Femur (tissue), 1 donor: ENCODE results near the gene CCDC201.
"Not testable (repeated sequence)": the region's sequence is repeated elsewhere in the genome, so short reads cannot be mapped to it uniquely, and the experiment has no call there.

ENCODE experiments used
- DNase-seq: peaks from one replicate; pipeline ENCODE4 v3.0.0-alpha.2; 2017

CCDC201 gene

DNA sequence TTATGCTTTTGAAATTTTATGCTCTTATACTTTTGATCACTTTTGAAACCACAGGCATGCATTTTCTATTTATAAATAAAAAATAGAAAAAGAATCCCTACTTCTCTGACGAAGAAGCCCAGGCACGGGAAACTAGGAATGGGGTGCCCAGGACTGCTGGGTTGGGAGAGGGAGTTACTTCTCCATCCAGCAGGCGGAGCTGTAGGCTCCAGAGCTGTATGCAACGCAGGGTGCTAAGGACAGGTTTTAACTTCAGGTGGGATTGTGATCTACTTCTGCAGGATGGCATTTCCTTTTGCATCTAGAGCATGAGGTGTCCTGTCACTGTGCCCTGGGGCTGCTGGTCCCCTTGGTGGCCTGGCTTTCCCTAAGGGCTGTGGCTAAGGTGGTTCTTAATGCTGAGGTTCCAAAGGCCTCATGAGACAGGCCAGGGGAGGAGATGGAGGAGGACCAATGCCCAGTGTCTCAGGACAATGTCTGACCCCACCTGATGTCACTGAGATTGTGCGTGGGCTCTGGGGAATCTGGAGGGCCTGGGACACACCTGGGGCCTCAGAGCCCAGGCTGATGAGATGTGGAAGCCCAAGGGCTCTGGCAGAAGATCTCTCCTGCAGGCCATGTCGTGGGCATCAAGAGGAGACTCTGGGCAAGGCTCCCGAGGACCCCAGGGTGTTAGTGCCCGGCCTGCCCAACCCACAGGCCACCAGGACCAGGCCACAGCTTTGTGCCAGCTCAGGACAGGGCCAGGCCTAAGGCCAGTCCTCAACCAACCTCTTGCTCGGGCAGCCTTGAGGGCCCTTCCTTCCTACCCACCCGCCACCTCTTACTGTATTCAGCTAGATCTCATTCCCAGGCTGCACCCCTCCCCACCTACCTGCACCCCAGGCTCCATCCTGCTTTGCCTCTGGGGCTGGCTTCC lies 507 bp downstream of the CCDC201 start:
- DNase-seq, result no peak

DNA sequence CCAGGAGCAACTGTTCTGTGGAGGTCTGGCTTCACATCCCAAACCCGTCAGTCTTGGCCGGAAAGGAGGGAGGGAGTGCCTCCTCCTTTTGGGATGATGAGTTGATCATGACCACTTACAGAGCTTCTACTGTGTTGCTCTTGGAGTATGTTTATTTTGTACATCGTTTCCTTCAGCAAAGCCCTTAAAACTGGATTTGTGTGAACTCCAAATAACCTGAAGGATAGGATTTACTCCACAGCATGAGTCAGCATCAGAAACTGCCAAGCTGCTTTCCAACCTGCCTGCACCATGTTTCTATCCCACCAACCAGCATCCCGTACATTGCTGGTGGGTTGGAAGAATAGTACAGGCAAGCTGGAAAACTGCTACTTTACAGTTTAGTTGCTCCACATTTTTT lies 3.5 kb downstream of the CCDC201 start:
- no peak for DNase-seq

DNA sequence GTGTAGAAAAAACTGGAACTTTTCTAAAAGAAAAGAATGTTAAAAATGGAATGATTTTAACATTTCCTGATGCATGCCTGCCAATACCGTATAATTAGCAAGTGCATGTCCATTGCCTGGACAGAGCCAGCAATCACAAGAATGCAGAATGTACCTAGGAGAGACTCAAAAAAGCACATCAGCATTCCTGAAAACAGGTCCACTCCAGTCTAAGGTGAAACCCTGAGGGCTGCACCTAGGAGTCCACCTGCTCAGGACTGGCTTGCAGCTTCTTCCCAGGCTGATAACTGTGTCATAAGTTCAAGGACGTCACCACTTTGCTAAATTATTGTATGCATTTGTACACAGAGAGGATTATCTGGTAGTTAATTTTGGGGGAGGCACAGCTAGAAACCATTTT lies 5.4 kb downstream of the CCDC201 start:
- no peak for DNase-seq

DNA sequence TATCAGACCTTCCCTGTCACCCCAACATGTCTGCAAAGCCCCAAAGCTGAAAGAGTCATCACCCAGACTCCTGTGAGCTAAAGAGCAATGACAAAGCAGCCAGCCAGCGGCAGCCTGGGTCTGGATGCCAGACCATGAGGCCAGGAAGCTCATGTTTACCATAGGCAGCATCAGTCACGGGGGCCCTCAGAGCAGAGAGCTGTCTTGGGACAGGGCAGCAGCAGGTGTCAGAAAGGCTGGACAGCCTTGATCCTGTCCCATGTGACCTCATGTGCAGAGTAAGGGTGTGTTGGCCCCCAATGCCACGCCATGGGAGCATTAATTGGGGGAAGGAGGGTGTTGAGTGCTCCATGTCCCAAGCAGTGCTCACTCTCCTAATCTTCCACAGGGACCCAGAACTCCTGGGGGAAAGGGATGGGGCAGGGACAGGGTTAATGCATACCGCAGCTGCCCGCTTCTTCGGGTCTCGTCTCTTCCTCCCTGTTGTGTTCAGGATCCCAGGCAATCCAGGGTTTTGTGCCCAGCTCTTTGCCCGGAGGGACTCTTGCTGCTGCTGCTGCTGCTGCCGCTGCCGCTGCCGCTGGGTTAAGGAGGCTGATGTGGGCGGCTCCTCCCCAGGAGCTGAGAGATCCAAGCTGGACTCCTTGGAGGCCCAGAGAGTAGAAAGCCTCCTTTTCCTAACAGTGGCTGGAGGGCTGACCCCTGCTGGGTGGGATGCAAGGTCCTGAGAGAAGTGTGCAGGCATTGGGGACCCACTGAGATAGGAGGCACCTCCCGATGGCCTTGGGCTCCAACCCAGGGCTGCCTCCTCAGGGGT lies 7.1 kb downstream of the CCDC201 start:
- no peak for DNase-seq

DNA sequence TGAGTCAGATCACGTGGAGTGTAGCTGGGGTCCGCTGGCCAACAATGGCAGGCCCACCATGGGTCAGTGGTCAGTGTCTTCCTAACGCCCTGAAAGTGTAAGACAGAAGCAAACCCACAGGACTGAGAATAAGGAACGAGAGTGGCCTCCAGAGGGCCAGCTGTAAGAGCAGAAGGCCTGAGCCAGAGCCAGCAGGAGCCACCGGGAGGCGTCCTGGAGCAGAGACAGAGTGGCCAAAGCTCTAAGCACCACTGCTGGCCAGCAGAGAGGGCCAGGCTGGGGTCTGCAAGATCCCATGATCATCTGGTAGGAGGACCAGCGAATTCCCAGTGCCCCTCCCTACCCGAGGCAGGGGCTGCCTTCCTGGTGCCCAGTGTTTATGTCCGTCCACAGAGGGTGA lies 9.2 kb downstream of the CCDC201 start:
- no peak for DNase-seq

DNA sequence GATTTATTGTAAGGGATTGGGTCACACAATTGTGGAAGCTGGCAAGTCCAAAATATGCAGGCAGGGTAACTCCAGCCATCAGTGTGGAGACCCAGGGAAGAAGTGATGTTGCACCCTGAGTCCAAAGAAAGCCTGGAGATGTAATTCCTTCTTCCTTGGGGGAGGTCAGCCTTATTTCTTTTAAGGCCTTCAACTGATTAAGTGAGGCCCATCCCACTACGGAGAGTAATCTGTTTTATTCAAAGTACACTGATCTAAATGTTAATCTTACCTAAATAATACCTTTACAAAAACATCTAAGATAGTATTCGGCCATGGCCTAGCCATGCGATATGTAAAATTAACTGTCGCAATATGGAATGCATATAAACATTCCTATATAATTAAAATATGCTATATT lies 16.0 kb downstream of the CCDC201 start:
- not testable (repeated sequence) for DNase-seq

DNA sequence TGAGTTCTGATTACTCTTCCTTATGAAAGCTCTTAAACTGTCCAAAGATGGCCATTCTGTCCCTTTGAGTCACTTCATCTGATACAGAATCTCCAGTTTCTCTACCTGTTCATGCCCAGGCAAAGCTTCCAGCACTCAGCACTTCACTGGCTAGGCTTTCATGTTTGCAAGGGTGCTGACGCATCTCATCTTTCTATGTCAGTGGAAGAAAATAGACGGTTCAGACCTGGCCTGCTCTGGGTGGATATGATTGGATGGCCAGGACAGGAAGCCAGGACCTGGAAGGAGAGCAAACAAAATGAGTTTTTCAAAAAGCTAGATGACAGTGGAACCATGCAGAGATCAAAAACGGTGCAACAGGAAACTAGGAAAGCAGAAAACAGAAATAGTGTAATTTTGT lies 17.2 kb downstream of the CCDC201 start:
- DNase-seq, result not testable (repeated sequence)

DNA sequence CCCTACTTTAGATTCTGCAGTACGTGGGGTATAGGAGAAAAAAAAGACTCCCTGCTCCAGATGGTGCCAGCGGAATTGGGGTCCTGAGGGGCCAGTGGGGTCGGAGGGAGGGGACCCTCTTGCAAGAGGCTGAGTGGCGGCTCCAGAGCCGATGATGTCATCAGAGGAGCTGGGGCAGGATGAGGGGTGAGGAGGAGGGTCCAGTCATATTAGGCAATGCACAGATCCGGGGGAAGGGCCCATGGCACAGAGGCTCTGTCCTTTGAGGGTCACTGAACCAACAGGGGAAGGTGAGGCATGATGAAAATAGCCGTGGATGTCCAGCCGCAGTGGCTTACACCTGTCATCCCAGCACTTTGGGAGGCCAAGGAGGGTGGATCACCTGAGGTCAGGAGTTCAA lies 19.4 kb downstream of the CCDC201 start:
- DNase-seq, result not testable (repeated sequence)

DNA sequence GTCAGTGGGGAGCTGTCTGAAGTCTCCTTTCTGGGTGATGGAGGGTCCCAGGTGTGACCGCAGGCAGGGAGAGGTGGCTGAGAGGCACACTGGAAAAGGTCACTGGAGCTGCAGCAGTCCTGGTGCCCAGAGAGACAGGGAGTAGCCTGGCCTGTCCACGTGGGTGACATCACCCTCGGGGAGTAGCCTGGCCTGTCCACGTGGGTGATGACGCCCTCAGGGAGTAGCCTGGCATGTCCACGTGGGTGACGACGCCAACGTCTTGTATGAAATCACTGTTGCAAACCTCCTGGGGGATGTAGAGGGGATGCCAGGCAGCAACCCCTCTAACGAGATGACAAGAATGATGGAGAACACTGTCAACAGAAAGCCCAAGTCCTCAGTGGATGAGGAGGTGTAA lies 19.9 kb downstream of the CCDC201 start:
- not testable (repeated sequence) for DNase-seq

DNA sequence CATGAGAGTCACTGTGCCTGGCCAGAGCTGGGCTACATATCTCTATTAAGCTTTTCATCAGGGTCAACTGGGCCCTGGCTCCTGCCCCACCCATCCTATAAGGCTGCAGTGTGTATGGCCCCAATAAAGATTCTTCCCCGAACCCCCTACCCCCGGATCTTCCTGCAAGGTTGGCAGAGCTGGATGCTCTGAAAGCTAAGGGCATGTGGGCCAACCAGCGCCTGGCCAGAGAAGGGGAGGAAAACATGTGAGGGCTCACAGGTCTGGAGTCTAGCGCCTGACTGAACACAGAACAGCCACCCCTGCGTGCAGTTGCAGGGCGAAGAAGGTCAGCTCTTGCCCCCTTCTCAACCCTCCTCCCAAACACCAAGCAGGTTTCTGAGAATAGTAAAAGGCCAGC lies 24.1 kb downstream of the CCDC201 start:
- DNase-seq, result not testable (repeated sequence)

DNA sequence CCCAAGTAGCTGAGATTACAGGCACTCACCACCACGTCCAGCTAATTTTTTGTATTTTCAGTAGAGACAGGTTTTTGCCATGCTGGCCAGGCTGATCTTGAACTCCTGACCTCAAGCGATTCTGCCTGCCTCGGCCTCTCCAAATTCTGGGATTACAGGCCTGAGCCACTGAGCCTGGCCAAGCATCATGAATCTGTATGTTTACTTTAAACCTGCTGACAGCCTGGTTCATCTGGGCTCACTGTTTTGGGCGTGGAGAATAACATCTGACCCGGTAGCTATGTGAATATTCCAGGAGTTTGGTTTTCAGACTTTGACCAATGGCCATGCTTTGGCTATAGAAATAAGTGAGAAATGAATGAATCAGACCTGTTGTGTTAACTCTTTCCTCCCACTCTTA lies 26.3 kb downstream of the CCDC201 start:
- not testable (repeated sequence) for DNase-seq

DNA sequence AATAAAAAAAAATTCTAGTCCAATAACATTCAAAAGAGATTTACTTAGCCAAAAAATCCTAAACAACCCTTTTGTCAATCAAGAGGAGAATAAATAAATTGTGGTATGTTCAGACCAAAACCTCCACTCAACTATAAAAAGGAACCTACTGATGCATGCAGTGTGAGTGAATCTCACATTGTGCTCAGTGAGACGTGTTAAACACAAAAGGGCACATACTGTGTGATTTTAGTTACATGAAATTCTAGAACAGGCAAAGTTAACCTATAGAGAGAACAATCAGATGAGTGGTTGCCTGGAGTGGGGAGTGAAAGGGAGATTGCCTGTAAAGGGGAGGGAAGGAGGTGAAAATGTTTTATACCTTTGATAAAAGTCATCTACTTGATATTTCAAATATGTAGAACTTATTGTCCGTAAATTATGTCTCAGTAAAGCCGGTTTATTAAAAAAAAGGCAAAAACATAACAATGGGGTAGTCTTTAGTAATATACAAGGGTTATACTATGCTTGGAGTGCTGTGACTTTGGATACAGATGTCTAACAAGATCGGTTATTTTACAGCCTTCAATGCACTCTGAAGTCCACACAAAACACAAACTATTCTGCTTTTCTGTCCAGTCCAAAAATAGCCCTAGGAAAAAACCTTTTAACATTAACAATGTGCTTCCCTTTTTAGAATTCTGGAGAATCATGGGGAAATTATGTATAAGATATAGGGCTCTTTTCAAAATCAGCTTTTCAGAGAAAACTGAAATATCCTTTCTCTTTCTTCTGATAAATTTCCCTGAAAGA lies 30.8 kb downstream of the CCDC201 start:
- DNase-seq, result not testable (repeated sequence)

DNA sequence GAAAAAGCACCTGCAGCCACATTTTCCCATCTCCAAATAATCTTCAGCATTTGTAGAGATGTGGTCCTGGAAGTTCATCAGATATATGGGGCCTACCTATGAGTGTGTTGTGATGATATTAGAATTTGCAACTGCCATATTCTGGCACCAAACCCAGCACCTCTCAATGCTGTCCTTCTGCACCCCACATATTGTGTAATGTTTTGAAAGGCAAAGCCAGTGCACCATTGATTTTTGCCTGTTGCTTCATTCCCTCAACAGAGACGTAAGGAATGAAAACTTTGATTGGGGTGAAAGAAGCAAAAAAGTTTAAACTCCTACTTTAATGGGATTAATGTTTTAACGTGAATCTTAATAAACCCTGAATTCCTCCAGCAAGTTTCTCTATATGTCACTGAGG lies 34.0 kb downstream of the CCDC201 start:
- not testable (repeated sequence) for DNase-seq

DNA sequence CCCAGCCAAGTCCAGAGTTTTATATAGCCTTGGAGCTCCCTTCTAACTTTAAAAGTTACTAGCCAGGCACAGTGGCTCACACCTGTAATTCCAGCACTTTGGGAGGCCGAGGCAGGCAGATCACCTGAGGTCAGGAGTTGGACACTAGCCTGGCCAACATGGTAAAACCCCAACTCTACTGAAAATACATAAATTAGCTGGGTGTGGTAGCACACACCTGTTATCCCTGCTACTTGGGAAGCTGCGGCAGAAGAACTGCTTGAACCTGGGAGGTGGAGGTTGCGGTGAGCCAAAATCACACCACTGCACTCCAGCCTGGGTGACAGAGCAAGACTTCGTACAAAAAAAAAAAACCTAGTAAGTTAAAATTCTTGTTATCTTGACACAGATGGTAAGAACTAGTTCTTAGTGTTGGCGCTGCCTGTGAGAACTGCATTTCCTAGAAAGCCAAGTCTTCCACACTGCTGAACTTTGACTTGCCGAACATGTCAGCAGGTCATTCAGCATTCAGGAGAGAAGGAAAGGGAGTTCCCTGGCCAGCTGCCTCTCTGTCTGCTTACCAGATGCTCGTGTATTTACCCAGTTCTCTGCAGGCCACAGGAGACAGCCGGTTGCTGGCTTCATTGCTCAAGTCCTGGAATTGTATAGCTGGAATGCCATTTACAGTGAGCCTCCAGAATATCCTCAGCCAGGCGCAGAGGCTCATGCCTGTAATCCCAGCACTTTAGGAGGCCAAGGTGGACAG lies 40.3 kb downstream of the CCDC201 start:
- DNase-seq, result peak; percentile 48

DNA sequence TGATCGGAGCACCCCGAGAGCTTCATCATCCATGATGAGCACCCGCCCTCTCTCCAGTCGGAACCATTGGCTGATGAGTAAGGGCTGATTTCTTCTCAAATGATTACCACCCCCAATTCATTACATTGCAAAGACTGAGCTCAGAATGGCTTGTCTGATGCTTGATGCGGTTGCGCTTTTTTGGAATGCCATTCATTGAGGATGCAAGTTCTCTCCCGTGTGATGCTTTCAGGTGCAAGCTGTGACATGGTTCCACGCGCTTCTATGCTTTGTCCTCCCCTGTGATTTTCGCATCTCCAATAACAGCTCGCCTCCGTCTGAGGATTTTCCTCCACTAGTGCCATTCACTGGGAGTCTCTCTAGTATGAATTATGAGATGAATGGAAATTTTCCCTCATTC lies 43.0 kb downstream of the CCDC201 start:
- not testable (repeated sequence) for DNase-seq

DNA sequence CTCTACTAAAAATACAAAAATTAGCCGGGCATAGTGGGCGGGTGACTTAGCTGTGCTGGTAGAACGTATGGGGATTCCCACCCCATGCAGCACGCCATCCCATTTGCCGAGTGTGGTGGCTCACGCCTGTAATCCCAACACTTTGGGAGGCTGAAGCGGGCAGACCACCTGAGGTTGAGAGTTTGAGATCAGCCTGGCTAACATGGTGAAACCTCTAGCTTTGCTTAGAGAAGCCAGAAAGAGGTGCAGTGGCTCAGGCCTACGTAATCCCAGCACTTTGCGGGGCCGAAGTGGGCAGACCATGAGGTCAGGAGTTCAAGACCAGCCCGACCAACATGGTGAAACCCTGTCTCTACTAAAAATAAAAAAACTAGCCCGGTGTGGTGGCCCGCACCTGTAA lies 45.2 kb downstream of the CCDC201 start:
- not testable (repeated sequence) for DNase-seq

DNA sequence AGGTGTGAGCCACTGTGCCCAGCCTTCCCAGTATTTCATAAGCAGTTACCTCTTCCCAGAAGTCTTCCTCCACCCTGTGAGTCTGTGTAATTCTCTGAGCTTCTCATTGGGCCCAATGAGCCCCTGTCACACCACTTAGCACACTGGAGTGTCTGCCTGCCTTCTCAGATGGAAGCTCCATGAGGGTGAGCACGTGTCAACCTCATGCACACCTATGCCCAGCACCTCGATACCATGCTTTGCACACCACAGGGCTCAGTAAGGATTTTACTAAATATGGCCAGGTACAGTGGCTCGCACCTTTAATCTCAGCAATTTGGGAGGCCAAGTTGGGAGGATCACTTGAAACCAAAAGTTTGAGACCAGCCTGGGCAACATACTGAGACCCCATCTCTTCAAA lies 46.3 kb downstream of the CCDC201 start:
- not testable (repeated sequence) for DNase-seq

DNA sequence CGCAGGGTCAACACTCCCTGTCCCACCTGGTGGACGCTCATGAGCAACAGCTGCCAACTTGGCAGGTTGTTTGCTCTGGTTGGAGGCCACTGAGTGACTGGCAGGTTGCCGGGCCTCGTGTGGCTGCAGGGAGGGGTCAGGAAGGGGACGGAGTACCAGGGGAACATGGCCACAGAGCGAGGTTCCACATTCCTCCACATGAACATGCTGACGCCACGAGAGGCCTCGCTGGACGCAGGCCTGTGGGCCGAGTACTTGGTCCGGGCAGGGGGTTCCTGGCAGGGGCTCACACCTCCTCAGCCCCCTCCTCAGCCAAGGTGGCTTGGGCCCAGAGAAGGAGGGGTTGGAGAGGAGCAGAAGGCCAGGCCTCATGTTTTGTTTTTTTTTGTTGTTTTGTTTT lies 54.1 kb downstream of the CCDC201 start:
- DNase-seq, result not testable (repeated sequence)

DNA sequence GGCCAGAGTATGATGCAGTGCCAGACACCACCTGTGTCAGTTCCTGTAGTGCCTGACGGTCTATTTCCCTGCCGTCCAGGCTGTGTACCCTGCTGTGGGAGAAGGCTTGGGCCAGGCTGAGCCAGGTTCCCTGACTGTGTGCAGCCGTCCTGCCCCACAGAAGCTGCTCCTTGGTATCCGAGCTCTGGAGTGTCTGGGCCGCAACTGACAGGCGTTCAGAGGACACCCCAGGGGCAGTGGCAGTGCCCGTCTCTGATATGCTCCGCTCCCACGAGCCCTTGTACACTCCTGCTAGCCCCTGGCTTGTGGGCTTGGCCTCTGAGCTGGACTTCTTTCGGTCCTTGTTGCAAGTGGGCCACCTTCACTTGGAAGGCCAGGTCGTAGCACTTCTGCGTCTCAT lies 55.0 kb downstream of the CCDC201 start:
- DNase-seq, result not testable (repeated sequence)

DNA sequence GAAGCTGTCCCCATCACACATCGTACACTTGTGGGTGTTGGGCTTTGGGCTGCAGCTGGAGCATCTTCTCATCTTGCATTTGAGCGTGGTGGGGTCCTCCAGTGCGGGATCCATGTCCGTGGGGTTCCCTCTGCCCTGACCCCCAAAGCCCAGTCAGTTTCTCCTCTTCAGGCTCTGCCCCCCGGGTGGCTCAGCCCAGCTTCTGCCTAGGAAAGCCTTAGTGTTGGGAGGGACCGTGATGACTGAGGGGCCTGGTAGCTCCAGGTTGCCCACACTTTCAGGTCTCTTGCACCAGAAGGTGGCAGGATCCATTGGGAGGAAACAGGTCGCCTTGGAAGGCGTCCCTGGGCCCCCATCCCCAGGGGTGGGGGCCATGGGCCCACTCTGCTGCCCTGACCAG lies 55.9 kb downstream of the CCDC201 start:
- DNase-seq, result not testable (repeated sequence)

DNA sequence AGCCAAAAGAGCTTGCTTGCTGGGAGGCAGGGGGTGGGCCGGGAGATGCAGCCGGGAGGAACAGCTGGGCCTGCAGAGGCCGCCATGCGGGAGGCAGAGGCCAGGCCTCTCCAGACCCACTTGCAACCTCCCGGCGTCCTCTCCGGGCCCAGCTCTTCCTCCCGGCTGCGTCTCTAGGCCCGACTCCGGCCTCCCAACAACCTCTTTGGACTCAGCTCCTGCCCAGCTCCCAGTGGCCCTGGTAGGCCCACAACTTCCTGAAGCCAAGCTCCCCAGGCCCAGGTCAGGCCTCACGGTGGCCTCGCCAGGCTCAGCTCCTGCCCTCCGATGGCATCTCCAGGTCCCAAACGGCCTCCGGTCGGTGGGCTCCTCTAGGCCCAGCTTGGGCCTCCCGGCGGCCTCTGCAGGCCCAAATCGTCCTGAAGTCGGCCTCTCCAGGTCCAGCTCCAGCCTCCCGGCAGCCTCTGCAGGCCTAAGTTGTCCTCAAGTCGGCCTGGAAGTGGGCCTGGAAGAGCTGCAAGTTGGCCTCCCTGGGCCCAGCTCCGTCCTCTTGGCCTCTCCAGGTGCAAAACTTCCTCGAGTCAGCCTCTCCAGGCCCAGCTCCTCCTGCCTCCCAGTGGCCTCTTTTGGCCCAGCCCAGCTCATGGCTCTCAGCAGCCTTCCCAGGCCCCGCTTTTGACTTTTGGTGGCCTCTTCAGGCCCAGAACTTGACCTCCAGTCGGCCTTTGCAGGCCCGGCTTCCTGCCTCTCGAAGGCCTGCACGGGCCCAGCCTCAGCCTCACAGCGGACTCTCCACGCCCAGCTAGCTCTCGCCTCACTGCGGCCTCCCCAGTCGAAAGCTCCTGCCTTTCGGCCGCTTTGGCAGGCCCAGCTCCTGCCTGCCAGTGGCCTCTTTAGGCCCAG lies 58.4 kb downstream of the CCDC201 start:
- not testable (repeated sequence) for DNase-seq
